Upper lobe of left lung (tissue), 6 donors: ENCODE results near the gene API5. TPM values are rescaled to one million over a fixed set of nuclear protein-coding genes. Genes with fewer than 3 reads are reported as not detected.

Source experiments
- ATAC-seq, 2 donors: fragments of 200-7000 bp; cut with Tn5 transposase; one replicate each; pipeline ENCODE4 v1.9.1; 2022; ENCODE audit warnings: mild to moderate bottlenecking in 2 of 2, moderate library complexity in 2 of 2; ENCODE audit not compliant: low FRiP score in 2 of 2
- DNase-seq, 2 donors: peaks; one replicate each; pipeline ENCODE4 v3.0.0-alpha.2; 2019 to 2020
- H3K27ac ChIP-seq, 4 donors: fragments of 200-600 bp; sonication (generic); one replicate each; pipeline ENCODE4 v1.5.1; 2016 to 2019
- H3K27me3 ChIP-seq, 4 donors: fragments of 200-600 bp; sonication (generic); one replicate each; pipeline ENCODE4 v1.5.1; 2017 to 2019
- H3K36me3 ChIP-seq, 4 donors: fragments of 200-600 bp; sonication (generic); one replicate each; pipeline ENCODE4 v1.5.1; 2016 to 2019
- H3K4me1 ChIP-seq, 4 donors: fragments of 200-600 bp; sonication (generic); one replicate each; pipeline ENCODE4 v1.5.1; 2018 to 2019
- H3K4me3 ChIP-seq, 4 donors: fragments of 200-600 bp; sonication (generic); one replicate each; pipeline ENCODE4 v1.5.1; 2017 to 2019; ENCODE audit warnings: mild to moderate bottlenecking in 2 of 4, moderate library complexity in 1 of 4
- H3K9me3 ChIP-seq, 4 donors: fragments of 200-600 bp; sonication (generic); one replicate each; pipeline ENCODE4 v1.5.1; 2018 to 2019
- EP300 ChIP-seq, 4 donors: sonication (generic); formaldehyde crosslinking; IDR thresholded peaks; one replicate each; pipeline ENCODE4 v1.5.1; 2017; ENCODE audit warnings: antibody characterized with exemption in 4 of 4, control low read depth in 2 of 4
- POLR2A ChIP-seq, 4 donors: fragments of 450-650 bp; IDR thresholded peaks; one replicate each; pipeline ENCODE4 v1.5.1; 2016 to 2017; ENCODE audit warnings: antibody characterized with exemption in 4 of 4, mild to moderate bottlenecking in 2 of 4
- POLR2AphosphoS5 ChIP-seq, 2 donors: sonication (generic); formaldehyde crosslinking; IDR thresholded peaks; one replicate each; pipeline ENCODE4 v1.5.1; 2017; ENCODE audit warnings: antibody characterized with exemption in 2 of 2
- WGBS, 2 donors: methylation state at CpG; one replicate each; pipeline ENCODE4 v1.1.5; 2017 to 2018; 5-methylcytosine and 5-hydroxymethylcytosine counted together
- total RNA-seq, 6 donors: library from RNA; depleted of rRNA in 4 of 6; stranded (reverse); fragments of >200 nt in 4 of 6; gene quantifications; one replicate each; pipeline versions ENCODE4 v1.1.0 to v1.2.1, GENCODE V29; 2016 to 2021
- TF ChIP-seq, protein P1 (sequence below), 6 experiments: fragments of 450-650 bp in 4 of 6; fragments of 200-600 bp in 2 of 6; sonication (generic) in 2 of 6; IDR thresholded peaks; one replicate each; pipeline ENCODE4 v1.5.1; 2016 to 2019; ENCODE audit warnings: antibody characterized with exemption in 6 of 6
- donor health status: DM: no; HTN: no; CAD: no; lungs with moderate emphysema.
- donor health status: DM: no; HTN: yes; CAD: no; lungs with severe emphysema.

Gene API5
- total RNA-seq, 6 donors from 2014 or later = 31.4 to 111 (median 74.4) TPM

DNA sequence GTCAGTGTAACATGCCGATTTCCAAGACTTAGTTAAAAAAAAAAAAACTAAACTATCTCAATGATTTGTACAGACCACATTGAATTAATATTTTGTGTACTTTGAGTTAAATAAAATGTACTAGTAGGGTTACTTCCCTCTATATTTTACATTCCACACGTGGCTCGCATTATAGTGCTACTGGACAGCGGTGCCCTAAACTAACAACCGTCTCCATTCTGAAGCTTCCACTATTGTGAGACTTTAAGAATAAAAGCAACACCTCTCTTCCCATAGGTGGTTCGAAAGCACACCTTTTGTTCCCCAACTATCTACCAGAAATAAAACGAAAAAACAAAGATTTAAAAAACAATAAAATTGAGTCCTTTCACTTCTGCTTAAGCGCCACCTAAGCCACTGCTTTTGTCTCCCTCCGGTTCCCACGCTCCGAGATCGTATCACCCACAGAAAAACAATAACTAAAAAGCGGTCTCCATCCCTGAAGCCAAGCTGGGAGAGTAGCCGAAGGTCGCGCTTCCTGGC, 46.5 kb downstream of the API5 start:
- Histone ChIP-seq H3K27ac (peak overlapping the region; percentile 87 to 97 (median 96)), H3K4me3 (peak overlapping the region; percentile 33 to 97 (median 96)), H3K9me3 (no peaks in the 10 kb centered on the region), H3K36me3 (no peaks in the 10 kb centered on the region), H3K27me3 (no peaks in the 10 kb centered on the region), H3K4me1 (peaks cover 20 to 32% (median 23%) of the 10 kb centered on the region in 4 donors)
- no peak for ATAC-seq
- 5 to 6% methylated on average over 16 of the region's 16 CpGs for WGBS, 2 donors
- DNase-seq = no peak
- TF ChIP-seq POLR2AphosphoS5 (IDR thresholded peaks at IDR 0.05) (no peak), EP300 (IDR thresholded peaks at IDR 0.05) (no peak), POLR2A (IDR thresholded peaks at IDR 0.05) (no peak)
- TF ChIP-seq, protein P1, sequence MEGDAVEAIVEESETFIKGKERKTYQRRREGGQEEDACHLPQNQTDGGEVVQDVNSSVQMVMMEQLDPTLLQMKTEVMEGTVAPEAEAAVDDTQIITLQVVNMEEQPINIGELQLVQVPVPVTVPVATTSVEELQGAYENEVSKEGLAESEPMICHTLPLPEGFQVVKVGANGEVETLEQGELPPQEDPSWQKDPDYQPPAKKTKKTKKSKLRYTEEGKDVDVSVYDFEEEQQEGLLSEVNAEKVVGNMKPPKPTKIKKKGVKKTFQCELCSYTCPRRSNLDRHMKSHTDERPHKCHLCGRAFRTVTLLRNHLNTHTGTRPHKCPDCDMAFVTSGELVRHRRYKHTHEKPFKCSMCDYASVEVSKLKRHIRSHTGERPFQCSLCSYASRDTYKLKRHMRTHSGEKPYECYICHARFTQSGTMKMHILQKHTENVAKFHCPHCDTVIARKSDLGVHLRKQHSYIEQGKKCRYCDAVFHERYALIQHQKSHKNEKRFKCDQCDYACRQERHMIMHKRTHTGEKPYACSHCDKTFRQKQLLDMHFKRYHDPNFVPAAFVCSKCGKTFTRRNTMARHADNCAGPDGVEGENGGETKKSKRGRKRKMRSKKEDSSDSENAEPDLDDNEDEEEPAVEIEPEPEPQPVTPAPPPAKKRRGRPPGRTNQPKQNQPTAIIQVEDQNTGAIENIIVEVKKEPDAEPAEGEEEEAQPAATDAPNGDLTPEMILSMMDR (IDR thresholded peaks at IDR 0.05) = no peak

DNA sequence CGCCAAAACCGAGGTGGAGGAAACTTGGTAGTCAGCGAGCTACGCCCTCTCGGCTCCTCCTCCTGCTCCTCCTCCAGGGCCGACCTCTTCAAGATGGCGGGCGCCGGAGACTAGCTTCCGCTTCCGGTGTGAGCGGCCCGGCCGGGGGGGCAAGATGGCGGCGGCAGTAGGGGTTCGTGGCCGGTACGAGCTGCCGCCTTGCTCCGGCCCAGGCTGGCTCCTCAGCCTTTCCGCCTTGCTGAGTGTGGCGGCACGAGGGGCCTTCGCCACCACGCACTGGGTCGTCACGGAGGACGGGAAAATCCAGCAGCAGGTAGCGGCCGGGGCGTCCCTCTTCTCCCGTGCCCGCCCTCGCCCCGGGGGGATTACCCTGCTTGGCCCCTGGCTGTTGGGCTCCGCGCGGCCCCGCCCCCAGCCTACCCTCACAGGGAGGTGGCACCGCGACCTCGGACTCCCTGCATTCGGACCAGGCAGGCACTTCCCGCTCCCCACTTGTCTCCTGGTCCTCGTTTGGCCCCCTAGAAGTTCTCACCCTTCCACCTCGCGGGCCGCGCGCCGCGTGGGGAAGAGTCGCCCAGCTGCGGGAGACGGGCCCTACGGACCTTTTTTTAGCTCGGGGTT, 47.1 kb downstream of the API5 start, which contains the start of gene TTC17:
Gene TTC17 (plus strand): TSS at position 120 of the 621 bp plus-strand sequence. CDS start 35 bp downstream, at position 155.
- TF ChIP-seq, protein P1 (IDR thresholded peaks at IDR 0.05) = peak in 1 of 6 experiments; percentile 4
- TF ChIP-seq POLR2A (IDR thresholded peaks at IDR 0.05) = peak in 3 of 4 donors; percentile 82 to 93 (median 83)
- peak in 1 of 4 donors; percentile 8 for TF ChIP-seq EP300 (IDR thresholded peaks at IDR 0.05)
- peak; percentile 88 to 92 for TF ChIP-seq POLR2AphosphoS5 (IDR thresholded peaks at IDR 0.05)
- H3K27ac ChIP-seq = peak within 1 kb of the TSS; percentile 87 to 97 (median 96)
- DNase-seq (peak; percentile 96 to 97), ATAC-seq (peak; percentile 98 to 100)
- peak within 1 kb of the TSS; percentile 67 to 97 (median 96) for H3K4me3 ChIP-seq
- H3K9me3 ChIP-seq = no peaks in the 10 kb centered on the region
- peaks cover 20 to 32% (median 23%) of the 10 kb centered on the region in 4 donors for H3K4me1 ChIP-seq
- no peaks in the 10 kb centered on the region for H3K36me3 ChIP-seq
- WGBS, 2 donors = 0% methylated on average over 24 to 39 of the region's 58 CpGs
- H3K27me3 ChIP-seq = no peaks in the 10 kb centered on the region

- Histone ChIP-seq H3K4me3 (peak overlapping the region; percentile 67 to 97 (median 96)), H3K27ac (peak overlapping the region; percentile 87 to 97 (median 96)), H3K4me1 (peaks cover 20 to 32% (median 23%) of the 10 kb centered on the region in 4 donors), H3K27me3 (no peaks in the 10 kb centered on the region), H3K9me3 (no peaks in the 10 kb centered on the region), H3K36me3 (no peaks in the 10 kb centered on the region)
- WGBS, 2 donors = 0 to 1% methylated on average over 14 of the region's 14 CpGs
- ATAC-seq (peak; percentile 39 to 53), DNase-seq (peak in 1 of 2 donors; percentile 30)
- TF ChIP-seq EP300 (IDR thresholded peaks at IDR 0.05) = no peak
- TF ChIP-seq, protein P1 (IDR thresholded peaks at IDR 0.05) = no peak
- no peak for TF ChIP-seq POLR2A (IDR thresholded peaks at IDR 0.05)
- TF ChIP-seq POLR2AphosphoS5 (IDR thresholded peaks at IDR 0.05) = no peak
These were observed 47.6 kb downstream of the API5 start for GRCh38 chr11:43359422-43359818.

DNA sequence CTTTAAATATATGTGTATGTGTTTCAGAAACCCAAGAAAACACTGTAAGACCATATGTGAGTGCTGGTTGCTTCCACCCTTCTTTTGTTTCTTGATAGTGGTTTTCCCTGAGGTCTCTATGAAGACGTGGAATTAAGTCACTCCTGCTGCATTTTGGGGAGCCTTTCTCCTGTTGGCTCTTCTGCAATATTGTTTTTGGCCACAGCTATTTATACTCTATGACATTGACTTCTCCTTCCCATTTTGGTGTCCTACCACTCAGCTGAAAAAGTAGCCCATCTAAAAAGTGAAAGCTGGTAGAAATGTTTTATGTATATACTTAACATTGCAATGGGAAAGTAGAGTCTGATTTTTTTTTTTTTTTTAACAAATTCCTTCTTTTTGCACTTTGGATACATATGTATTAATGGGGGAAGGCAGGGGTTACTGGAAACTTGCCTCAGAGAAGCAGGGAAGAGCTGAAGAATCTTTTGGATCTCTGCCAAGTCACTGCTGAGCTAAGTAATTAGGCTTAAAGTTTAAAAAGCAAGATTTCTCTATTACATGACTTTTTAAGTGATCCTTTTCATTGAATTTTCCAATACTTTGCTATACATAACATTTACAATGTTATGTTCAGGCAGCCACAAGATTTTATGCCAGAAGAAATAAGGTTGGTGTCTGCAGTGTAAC, 48.7 kb downstream of the API5 start:
- no peak for DNase-seq
- H3K36me3 ChIP-seq = peaks cover 0 to 8% (median 3%) of the 10 kb centered on the region in 4 donors
- peaks cover 20 to 32% (median 23%) of the 10 kb centered on the region in 4 donors for H3K4me1 ChIP-seq
- no peaks in the 10 kb centered on the region for H3K27me3 ChIP-seq
- TF ChIP-seq EP300 (IDR thresholded peaks at IDR 0.05) = no peak
- TF ChIP-seq, protein P1 (IDR thresholded peaks at IDR 0.05) = no peak
- TF ChIP-seq POLR2AphosphoS5 (IDR thresholded peaks at IDR 0.05) = no peak
- TF ChIP-seq POLR2A (IDR thresholded peaks at IDR 0.05) = no peak
- peak overlapping the region in 2 of 4 donors; percentile 96 for H3K27ac ChIP-seq
- peak overlapping the region; percentile 6 to 97 (median 96) for H3K4me3 ChIP-seq
- H3K9me3 ChIP-seq = no peaks in the 10 kb centered on the region
- 38 to 52% methylated on average over 1 of the region's 1 CpG for WGBS, 2 donors
- ATAC-seq = no peak
